PFSK-1 (cell line): Measurements from ENCODE around the gene ALOX12B.

Experiments
- FOXP2 ChIP-seq: optimal IDR thresholded peaks from 2 replicates; pipeline ENCODE3; 2011; ENCODE audit warnings: borderline replicate concordance, control low read depth, inconsistent platforms; ENCODE audit not compliant: insufficient read depth; ENCODE audit errors: extremely low read length, extremely low read depth
- POLR2AphosphoS5 ChIP-seq: IDR thresholded peaks from 2 replicates; pipeline ENCODE4 v1.6.1; 2012; ENCODE audit warnings: low read depth, mild to moderate bottlenecking, control low read depth, low read length, moderate library complexity
- SIN3A ChIP-seq: IDR thresholded peaks from 2 replicates; pipeline ENCODE4 v1.6.1; 2012; ENCODE audit warnings: mild to moderate bottlenecking, low read length, moderate library complexity, borderline replicate concordance; ENCODE audit not compliant: insufficient read depth
- TAF1 ChIP-seq: IDR thresholded peaks from 2 replicates; pipeline ENCODE4 v1.6.1; 2012; ENCODE audit warnings: low read length, control low read depth, borderline replicate concordance; ENCODE audit not compliant: insufficient read depth
- TF ChIP-seq, protein P1 (sequence below), 2 experiments: IDR thresholded peaks; 2 replicates each; pipeline versions ENCODE4 v1.6.1 to v1.8.0; 2011 to 2012; ENCODE audit warnings: low read depth in 2 of 2, low read length in 2 of 2, control low read depth in 1 of 2, inconsistent platforms in 1 of 2, mild to moderate bottlenecking in 1 of 2, moderate library complexity in 1 of 2; ENCODE audit not compliant: insufficient read depth in 1 of 2

DNA sequence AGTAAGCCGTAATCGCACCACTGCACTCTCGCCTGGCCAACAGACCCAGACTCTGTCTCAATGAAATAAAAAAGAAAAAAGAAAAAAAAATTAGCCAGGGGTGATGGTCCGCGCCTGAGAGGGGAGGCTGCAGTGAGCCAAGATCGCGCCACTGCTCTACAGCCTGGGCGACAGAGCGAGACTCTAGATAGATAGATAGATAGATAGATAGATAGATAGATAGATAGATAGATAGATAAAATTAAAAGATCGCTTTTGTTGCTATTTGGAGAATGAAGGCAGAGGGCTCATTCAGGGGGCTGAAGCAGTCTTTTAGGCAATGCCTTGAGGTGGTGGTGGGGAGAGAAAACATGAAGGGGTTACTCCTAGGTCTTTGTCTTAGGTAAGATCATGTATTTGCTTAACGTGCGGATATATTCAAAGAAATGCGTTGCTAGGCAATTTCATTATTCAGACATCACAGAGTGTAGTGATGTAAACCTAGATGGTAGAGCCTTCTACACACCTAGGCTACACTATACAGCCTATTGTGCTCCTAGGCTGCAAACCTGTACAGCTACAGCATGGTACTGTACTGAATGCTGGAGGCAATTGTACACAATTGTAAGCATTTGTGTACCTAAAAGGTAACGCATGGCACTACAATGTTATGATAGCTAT is 40.7 kb upstream of the ALOX12B start:
- TF ChIP-seq TAF1 (no peak), POLR2AphosphoS5 (no peak), FOXP2 (no peak), SIN3A (no peak)
- TF ChIP-seq, protein P1, sequence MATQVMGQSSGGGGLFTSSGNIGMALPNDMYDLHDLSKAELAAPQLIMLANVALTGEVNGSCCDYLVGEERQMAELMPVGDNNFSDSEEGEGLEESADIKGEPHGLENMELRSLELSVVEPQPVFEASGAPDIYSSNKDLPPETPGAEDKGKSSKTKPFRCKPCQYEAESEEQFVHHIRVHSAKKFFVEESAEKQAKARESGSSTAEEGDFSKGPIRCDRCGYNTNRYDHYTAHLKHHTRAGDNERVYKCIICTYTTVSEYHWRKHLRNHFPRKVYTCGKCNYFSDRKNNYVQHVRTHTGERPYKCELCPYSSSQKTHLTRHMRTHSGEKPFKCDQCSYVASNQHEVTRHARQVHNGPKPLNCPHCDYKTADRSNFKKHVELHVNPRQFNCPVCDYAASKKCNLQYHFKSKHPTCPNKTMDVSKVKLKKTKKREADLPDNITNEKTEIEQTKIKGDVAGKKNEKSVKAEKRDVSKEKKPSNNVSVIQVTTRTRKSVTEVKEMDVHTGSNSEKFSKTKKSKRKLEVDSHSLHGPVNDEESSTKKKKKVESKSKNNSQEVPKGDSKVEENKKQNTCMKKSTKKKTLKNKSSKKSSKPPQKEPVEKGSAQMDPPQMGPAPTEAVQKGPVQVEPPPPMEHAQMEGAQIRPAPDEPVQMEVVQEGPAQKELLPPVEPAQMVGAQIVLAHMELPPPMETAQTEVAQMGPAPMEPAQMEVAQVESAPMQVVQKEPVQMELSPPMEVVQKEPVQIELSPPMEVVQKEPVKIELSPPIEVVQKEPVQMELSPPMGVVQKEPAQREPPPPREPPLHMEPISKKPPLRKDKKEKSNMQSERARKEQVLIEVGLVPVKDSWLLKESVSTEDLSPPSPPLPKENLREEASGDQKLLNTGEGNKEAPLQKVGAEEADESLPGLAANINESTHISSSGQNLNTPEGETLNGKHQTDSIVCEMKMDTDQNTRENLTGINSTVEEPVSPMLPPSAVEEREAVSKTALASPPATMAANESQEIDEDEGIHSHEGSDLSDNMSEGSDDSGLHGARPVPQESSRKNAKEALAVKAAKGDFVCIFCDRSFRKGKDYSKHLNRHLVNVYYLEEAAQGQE (IDR thresholded peaks at IDR 0.05; ENCODE audit: insufficient read depth in 1 of 2, low read depth in 2 of 2, low read length in 2 of 2) = no peak
